ENCODE measurements around the gene EVI5L.
"Not testable (repeated sequence)": the region's sequence is repeated elsewhere in the genome, so short reads cannot be mapped to it uniquely, and the experiment has no call there.

The EVI5L gene

DNA sequence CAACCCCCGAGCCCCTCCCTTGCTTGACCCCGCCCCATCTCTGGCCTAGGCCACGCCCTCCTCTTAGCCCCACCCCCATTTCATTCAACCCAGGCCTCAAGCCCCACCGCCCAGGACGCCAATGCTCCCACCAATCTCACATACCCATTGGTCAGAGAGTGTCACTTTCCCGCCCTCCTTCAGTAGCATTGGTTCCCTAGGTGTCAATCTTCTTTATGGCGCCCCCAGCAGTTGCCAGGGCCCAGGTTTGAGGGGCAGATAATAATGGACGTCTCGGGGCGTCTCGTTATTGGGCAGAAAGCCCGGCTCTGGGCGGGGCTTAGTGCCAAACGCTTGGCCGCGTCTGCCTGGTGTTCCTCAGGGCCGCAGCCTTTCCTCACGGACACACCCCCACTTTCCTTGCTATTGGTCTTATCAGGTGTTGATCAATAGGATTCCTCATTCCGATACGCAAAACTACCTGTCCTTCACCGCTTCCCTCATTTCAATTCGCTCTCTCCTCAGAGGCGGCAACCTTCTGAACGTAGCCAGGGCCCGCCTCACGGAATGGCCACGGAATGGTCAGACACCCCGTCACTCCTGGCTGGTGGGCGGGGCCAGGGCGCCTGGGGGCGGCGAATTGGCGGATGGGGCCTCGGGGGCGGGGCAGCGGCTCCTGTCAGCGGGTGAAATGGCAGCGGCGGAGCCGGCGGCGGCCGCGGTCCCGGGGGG, at the start of gene EVI5L:
Gene EVI5L, plus strand, starts transcription at position 658 of the 711 bp plus-strand sequence. CDS start 16,325 bp downstream, outside the sequence.
- DNase-seq = peak; percentile 99

DNA sequence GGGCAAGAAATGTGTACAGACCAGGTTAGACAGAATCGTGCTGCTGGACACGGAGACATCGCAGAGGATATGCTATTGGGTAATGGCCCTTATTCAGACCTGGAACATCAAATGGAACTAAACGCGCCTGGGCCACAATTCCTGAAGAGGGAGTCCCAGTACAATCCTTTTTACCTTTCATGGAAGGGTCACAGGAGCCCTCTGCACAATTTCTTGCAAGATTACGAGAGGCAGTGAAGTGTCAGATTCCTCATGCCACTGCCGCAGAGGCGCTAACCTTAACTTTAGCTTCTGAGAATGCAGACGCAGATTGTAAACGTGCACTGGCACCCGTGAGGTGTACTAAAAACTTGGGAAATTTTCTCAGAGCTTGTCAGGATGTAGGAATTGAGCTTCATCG, 48.9 kb upstream of the EVI5L start:
- DNase-seq = no peak

DNA sequence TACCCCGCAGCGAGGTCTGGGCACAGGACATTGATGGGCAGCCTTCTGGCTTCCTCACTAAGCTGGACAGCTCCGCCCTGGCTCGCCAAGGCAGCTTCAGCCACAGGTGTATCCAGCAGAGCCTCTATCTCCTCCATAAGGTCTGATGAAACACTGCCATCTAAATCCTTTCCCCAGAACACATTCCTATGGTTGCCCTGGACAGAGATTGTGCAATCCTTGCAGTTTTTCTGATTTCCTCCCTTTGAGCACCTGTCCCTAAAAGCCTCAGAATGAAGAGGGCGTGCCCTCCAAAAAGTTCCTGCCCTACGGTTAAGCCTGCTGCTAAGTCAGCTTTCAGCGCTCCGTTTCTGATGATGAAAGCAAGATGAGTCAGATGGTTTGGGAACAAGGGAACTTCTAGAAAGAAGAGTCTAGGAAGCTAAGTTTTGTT, 46.0 kb upstream of the EVI5L start:
- no peak for DNase-seq

DNA sequence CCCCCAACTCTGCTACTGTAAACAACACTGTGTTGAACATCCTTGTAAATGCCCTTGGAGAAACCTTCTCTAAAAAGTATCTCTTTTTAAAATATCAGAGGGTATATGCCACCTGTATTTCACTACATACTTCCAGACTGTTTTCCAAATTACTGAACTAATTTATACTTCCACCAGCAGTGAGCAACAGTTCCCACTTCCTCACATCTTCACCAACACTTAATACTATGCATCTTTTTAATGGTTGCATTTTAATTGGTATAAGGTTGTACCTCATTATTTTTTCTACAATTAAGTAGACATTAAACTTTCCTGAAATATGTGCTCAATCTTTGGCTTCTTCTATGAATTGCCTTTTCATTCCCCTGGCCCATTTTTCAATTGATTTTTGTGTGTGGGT, 45.2 kb upstream of the EVI5L start:
- no peak for DNase-seq

DNA sequence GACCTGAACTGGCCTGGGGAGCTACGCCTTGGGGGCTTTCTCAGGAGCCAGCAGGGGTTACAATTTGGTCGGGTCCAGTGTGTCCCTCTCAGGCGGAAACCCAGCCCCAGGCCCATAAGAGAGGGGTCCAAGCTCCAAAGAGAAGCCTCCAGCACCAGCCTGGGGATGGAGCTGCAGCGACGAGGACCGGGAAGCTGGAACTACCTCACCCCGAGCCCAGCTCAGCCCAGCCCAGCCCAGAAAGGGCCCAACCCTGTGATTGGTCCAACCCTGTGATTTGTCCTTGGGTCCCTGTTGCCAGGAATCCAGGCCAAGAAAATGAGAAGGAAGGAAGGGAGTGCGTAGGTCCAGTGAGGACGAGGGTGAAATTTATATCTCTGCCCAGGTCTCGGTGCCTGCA, 42.9 kb upstream of the EVI5L start:
- DNase-seq = no peak

DNA sequence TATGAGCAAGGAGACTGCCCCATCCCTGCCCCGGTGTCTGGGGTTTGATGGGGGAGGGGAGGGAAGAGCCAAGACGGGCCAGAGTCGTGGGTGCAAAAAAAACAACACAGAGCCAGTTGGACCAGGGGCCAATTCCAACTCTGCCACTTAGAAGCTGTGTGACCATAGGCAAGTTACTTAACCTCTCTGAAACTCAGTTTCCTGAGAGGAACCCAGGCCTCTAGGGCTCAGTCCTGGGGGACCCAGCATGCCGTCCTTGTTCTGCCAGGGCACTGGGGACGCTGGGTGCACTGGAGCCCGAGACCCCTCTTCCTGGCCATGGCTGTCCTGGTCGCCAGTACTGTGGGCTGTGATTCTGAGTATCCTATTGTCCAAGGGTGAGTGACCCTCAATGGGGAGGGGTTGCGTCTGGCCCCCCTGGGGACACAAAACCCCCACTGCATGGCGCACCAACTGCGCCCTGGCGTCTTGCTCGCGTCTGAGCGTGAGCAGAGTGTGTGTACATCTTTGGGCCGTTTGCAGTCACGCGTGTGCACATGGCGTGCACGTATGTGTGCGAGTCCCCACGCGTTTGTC, 42.3 kb upstream of the EVI5L start:
- no peak for DNase-seq

DNA sequence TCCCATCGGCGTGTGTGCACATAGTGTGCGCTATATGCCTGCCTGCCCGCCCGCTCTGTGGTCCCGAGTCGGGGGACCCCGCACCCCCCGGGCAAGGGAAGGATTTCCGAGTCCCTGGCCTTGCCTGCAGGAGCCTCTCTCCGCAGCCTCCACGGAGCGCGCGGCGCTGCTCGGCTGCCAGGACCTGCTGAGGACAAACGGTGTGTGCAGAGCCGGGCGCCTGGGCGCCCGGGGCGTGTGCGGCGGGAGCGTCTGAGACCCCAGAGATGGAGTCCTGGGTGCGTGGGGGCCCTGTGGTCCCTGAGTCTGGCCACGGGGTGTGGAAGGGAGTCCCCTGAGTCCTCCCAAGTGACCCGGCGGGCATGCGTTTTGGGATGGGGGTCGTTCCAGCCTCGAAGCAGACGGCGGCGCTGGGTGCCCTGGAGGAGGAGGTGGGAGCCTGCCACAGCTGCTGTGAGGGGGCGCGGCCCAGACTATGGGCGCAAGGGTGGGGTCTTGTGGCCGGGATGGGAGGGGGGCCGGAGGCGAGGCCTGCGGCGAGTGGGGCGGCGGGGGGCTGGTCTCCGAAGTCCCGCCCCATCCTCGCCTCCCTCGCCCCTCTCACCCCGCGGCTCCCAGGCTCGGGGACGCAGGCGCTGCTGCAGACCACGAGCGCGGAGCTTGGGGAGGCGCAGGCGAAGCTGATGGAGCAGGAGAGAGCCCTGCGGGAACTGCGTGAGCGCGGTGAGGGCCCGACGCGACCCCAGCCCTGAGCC, 41.7 kb upstream of the EVI5L start:
- no peak for DNase-seq

DNA sequence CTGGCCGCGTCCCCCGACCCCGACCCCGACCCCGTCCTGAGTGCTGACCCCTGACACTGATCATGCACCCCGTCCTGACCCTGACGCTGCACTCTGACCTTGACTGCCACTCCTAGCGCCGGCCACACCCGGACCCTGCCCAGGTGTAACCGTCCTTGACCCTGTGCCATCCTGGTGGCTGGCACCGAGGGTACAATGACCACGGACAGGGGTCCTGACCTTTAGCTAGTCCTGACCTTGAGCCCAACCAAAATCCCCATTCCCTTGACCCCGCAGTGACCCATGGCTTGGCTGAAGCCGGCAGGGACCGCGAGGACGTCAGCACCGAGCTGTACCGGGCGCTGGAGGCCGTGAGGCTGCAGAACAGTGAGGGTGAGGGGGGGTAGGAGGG, 41.1 kb upstream of the EVI5L start:
- DNase-seq = no peak

DNA sequence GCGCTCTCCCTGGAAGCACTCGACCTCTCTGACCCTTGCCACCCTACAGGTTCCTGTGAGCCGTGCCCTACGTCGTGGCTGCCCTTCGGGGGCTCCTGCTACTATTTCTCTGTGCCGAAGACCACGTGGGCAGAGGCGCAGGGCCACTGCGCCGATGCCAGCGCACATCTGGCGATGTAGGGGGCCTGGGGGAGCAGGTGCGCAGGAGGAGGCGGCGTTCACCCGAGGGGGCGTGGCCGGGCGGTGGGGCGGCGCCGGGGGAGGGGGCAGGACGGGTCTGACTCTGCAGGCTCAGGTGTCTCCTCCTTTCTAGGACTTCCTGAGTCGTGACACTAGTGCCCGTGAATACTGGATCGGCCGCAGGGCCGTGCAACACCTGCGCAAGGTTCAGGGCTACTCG, 40.6 kb upstream of the EVI5L start:
- DNase-seq = no peak

DNA sequence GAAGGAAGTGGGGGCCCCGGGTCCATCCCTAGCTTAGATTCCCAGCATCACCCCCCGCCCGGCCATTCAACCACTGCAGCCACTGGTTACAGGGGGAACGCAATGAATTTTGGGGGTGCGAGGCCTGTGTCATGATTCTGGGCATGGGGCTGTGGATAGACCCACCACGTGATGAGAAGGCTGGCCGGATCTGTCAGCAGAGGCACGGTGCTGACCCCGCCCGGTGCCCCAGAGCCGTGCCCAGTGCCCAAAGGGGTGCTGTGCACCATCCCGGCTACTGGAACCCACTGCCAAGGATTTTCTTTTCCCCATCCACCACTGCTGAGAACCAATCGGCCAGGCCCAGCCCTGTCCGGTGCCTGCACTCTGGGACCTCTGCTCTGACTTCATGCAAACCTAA, 39.6 kb upstream of the EVI5L start:
- DNase-seq = no peak

DNA sequence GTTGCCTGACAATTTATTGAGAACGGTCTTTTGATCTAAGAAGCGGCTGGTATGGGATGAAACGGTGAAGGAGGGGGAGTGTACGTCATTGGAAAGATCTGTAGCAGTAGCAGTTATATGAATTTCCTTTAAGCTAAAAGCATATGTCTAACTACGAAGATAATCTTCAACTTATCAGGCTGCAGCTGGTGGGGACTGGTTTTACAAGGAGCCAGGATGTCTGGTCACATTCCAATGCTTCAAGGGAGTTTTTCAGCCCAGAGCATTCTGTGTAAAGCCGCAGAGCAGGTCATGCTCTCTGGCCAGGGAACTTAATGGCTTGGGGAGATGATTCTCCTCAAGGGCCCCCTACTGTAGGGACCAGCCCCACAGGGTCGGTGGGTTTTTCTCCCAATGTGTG, 37.7 kb upstream of the EVI5L start:
- DNase-seq = no peak

DNA sequence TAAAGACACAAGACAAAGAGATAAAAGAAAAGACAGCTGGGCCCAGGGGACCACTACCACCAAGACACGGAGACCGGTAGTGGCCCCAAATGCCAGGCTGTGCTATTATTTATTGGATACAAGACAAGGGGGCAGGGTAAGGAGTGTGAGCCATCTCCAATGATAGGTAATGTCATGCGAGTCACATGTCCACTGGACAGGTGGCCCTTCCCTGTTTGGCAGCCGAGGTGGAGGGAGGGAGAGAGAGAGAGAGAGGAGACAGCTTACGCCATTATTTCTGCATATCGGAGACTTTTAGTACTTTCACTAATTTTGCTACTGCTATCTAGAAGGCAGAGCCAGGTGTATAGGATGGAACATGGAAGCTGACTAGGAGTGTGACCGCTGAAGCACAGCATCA, 37.3 kb upstream of the EVI5L start:
- DNase-seq = not testable (repeated sequence)

DNA sequence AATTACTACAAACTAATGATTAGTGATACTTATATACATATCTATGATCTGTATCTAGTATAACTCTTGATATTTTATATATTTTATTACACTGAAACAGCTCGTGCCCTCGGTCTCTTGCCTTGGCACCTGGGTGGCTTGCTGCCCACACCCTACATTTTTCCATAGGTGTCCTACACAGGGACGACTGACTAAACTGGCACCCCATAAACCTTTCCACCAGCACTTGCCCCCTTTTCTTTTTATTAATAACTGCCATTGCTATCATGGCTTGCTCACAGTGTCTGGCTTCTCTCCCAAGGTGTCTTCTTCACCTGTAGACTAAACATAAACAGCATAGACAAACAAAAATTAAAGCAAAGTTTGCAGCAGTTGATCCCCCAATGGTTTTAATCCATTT, 36.5 kb upstream of the EVI5L start:
- DNase-seq = no peak

DNA sequence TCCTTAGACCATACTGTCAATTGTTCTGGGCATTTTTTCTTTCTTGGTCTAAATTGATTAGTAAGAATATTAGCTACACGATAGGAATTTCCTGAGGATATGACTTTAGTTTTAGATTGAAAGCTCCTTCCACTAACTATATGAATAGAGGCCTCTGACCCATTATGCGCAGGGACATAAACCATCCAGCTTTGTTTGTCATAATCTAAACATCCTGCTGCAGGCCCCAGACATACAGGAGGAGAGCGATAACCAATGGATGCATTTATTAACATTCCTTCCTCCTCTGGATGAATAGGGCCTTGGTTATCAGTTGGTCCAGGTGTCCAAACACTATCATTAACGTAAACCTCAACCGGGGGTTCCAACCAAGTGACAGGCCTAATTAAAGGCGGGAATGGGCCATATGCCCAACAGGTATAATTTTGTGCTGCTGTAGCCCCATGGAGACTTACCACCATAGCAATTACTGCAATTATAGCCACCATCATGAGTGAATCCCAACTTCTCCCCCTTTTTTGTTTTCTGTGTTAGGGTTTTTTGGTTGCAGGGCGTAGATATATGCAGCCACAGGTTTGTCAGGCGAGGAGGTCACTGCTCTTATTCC, 34.4 kb upstream of the EVI5L start:
- DNase-seq = no peak

DNA sequence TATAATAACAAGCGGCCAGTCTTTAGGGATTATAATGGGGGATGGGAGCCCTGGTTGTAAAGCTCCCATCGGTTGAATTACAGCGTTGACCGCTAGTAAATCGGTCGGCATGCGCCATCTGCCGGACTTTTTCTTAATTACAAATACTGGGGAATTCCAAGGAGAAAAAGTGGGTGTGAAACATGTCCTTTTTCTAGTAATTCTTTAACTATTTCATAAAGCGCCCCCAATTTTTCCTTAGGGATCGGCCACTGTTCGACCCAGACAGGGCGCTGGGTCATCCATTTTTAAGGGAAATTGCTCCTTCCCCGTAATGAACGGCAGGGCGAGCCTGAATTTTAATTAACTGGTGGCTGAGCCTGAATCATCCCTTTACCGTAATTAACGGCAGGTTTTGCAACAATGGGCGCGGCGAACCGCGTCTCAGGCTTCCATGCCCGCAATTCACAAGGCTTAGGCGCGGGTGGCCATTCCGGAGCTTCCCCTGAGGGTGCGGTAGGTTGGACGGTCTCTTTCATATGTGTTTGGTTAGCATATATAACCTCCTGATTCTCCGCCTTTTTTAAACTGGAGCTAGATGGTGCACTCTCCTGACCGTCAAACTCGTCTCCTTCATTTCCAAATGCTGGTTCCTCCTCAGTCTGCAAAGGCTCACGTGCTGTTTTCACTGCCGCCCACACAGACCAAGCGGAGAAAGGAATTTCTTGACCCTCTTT, 30.2 kb upstream of the EVI5L start:
- peak; percentile 71 for DNase-seq

DNA sequence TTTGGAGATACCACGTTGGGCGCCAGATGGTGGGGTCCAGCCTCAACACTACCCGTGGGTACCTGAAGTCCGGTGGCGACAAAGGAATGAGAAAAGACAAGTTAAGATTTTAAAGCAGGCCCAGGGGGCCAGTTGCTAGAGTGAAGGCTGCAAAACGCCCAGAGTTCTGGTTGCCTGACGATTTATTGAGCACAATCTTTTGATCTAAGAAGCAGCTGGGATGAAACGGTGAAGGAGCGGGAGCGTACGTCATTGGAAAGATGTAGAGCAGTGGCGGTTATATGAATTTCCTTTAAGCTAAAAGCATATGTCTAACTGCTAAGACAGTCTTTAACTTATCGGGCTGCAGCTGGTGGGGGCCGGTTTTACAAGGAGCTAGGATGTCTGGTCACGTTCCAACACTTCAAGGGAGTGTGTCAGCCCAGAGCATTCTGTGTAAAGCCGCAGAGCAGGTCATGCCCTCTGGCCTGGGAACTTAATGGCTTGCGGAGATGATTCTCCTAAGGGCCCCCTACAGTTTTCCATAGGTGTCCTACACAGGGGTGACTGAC, 28.9 kb upstream of the EVI5L start:
- DNase-seq = no peak

DNA sequence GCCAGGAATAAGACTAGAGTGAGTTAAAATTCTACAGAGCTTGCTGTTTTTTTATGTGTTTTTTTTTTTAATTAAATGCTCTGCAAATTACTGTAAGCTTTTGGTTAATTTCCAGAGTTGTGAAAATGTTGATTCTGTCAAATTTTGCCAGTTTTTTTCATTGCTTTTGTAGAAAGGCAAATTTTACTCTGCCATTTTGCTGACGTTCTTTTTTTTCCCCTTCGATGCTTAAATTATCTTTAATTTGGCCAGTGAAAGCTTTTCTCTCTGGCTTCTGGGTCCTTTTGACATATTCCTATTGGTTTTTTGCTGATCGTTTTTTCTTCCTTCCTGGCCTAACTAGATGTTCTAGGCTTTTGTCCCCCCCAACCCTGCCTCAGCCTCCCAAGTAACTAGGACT, 23.8 kb upstream of the EVI5L start:
- DNase-seq = no peak

DNA sequence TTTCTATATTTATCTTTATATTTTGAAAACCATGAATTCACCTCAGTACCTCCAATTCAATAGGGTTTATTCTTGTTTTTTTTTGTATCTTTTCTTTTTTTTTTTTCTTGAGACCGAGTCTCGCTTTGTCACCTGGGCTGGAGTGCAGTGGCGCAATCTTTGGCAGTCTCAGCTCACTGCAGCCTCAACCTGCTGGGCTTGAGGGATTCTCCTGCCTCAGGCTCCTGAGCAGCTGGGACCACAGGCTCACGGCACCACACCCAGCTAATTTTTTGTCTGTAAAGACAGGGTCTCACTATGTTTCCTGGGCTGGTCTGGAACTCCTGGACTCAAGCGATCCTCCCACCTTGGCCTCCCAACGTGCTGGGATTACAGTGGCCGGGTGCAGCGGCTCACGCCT, 23.1 kb upstream of the EVI5L start:
- DNase-seq = no peak

DNA sequence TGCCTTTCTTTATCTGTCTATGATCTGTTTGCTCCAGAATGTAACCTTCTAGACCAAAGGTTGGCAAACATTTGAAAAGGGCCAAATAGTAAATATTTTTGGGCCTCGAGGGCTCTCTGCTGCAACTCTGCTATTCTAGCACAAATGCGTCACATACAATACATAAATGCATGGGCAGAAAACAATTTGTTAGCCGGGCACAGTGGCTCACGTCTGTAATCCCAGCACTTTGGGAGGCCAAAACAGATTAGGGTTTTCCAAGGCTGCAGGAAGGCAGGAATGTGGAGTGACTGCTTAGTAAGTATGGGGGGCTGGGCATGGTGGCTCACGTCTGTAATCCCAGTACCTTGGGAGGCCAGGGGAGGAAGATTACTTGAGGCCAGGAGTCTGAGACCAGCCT, 21.9 kb upstream of the EVI5L start:
- no peak for DNase-seq

DNA sequence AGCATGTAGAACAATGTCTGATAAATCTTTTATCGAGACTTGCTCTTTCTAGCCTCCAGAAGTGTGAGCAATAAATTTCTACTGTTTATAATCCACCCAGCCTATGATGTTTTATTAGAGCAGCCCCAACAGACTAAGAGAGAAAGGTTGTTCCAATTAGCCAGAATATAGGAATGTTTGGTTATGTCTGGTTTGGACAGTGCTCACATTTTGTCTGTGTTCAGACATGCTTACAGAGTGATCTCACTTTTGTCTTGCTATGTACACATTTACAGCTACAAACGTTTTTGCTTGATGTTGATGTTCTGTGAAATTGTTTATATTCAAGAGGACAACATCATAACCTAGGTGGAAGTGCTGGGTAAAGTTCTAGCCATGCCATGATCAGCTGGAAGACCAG, 18.0 kb upstream of the EVI5L start:
- DNase-seq = no peak

DNA sequence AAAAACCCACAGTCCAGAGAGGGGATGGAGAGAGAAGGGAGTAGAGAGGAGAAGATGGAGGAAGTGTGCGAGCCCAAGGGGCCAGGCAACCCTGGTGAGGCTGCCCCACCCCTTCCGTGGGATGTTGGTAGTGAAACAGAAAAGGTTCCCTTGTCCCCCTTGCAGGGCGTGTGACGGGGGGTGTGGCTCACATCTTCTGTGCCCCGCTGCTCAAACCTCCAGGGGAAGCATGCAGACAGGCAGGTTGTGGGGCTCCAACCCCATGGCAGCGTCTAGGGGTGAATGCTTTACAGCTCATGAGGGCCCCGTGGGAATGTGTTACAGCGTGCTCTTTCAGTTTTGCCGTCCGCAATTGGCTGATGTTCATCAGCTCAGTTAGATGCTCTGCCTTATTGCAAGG, 14.7 kb upstream of the EVI5L start:
- no peak for DNase-seq

DNA sequence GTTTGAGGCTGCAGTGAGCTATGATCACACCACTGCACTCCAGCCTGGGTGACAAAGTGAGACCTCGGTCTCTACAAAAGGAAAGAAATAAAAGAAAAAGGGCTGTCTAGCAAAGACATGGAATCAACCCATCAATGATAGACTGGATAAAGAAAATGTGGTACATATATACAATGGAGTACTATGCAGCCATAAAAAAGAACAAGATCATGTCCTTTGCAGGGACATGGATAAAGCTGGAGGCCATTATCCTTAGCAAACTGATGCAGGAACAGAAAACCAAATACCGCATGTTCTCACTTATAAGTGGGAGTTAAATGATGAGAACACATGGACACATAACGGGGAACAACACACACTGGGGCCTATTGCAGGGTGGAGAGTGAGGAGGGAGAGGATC, 14.0 kb upstream of the EVI5L start:
- not testable (repeated sequence) for DNase-seq

DNA sequence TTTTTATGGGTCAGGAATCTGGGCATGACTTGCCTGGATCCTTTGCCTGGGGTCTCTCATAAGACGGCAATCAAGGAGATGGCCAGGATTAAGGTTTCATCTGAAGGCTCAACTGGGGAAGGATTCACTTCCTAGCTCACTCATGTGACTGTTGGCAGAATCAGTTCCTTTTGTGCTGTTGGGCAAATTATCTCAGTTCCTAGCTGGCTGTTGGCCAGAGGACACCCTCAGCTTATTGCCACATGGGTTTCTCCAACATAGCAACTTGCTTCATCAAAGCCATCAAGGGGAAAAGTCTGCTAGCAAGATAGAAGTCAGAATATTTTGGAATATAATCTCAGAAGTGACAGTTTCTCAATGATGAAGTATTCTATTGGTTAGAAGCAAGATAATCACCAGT, 12.2 kb upstream of the EVI5L start:
- DNase-seq = no peak

Measured in activated CD4-positive, alpha-beta T cell treated with anti-CD3 and anti-CD28 coated beads, Interleukin-10, Interleukin-2, amounts not matched to agents 100 ng/mL and 50 ng/mL, durations not matched to agents 16 hours and 8 hours (primary cell).